CD4-positive, alpha-beta T cell treated with Interleukin-15 for 1 hour (primary cell): Measurements from ENCODE around the gene PANX2.
"Not testable (repeated sequence)": the region's sequence is repeated elsewhere in the genome, so short reads cannot be mapped to it uniquely, and the experiment has no call there.

Source experiments
- DNase-seq: peaks from one replicate; pipeline ENCODE4 v3.0.0-alpha.2; 2020

Gene PANX2

DNA sequence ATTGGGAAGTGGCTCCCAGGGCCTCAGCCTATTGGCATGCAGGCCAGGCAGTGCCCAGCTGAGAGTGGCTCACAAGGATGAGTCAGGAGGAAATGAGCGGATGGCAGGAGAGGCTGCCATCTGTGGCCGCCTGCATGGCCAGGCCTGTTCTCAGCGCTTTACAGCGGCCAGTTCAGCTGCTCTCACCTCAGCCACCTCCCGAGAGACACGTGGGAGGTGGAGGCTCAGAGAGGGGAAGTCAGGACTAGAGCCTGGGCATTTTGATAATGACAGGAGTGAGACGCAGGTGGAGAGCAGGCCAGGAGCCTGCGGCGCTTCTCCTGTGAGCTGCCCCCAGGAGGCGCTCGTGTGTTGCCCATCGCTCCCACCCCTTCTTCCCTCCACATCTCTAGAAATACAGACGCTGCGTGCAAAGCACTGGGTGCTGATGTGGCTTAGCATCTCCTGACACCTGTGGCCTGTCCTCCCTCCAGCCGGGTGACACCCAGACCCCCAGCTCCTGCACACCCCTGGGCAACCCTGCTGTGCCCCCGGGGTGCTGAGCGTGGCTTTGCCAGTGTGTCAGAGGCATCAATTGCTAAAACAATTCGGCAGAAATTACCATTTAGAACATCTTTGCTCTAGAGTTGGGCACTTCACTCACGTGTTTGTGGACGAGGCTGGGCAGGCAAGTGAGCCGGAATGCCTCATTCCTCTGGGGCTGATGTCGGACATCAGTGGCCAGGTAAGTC is 21.4 kb upstream of the PANX2 start:
- peak; percentile 81 for DNase-seq

DNA sequence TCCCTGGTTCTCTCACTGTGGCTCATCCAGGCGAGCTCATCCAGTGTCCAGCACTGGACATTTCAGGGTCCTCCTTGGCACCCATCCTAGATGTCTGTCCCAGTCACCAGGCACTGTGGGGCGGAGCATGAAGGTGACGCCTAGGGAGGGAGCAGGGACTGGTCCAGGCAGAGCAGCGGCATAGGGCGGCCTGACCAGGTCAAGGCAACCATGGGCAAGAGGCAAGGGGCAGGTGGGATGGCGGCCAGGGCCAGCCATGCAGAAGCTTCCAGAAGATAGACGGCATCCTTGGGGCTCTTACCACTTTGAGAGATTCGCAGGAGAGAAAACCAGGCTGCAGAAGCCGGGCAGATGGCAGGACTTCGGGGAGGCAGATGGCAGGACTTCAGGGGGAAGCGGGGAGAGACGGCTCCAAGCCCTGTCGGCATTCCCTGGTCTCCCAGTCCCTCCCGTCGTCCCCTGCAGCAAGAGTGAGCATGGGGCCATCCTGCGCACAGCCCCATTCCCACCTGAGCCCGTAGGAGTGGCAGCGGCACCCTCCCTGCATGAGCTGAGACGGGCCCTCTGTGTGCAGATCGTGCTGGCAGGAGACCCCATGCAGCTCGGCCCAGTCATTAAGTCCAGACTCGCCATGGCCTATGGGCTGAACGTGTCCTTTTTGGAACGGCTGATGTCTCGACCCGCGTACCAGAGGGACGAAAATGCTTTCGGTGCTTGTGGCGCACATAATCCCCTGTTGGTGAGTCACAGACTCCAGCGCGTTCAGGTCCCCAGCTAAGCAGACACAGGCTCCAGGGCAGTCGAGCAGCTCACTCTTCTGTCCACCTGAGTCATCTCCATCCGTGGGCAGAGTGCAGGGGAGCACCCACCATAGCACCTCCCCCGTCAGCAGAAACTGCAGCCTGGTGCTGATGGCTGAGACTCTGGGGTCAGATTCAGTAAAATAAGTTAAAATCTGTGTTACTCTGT is 20.1 kb upstream of the PANX2 start:
- DNase-seq, result no peak

DNA sequence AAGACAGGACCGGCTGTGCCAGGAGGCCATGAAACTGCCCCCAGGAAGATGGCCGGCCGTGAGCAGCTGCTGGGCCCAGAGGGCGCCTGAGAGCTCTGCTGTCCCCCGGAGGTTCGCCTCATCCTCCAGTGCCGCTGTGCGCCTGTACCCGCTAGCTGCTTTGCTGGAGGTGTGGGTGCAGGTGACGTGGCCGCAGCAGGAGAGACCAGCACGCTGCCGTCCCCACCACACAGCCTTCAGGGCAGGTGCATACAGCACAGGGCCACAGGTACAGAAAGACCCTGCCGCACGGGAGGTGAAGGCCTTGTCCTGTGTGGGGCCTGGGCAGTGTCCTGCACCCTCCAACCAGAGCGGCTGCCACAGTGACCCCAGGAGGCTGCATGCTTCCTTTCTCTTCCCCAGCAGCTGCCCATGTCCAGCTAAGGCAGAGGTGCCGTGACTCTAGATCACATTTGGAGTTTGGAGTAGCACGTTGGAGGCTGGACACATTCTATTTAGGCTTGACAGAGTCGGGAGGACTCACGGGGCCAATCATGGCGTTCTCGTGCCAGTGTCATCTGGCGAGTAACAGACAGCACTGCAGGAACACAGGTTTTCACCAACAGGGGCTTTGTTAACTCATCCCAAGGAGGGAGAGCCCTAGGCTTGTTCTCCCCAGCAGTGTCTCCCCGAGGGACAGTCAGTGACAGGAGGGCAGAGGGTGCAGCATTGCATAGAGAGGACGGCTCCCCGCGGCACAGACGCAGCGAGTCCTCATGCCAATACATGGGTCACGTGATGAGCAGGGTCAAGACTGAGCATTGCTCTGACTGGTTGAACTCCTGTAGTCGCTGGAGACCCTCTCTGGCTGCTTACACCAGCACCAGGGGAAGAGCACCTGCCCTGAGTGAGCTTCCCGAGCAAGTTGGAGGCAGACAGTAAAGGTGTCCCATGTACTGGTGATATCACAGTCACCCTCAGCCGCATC is 18.7 kb upstream of the PANX2 start:
- DNase-seq, result no peak

DNA sequence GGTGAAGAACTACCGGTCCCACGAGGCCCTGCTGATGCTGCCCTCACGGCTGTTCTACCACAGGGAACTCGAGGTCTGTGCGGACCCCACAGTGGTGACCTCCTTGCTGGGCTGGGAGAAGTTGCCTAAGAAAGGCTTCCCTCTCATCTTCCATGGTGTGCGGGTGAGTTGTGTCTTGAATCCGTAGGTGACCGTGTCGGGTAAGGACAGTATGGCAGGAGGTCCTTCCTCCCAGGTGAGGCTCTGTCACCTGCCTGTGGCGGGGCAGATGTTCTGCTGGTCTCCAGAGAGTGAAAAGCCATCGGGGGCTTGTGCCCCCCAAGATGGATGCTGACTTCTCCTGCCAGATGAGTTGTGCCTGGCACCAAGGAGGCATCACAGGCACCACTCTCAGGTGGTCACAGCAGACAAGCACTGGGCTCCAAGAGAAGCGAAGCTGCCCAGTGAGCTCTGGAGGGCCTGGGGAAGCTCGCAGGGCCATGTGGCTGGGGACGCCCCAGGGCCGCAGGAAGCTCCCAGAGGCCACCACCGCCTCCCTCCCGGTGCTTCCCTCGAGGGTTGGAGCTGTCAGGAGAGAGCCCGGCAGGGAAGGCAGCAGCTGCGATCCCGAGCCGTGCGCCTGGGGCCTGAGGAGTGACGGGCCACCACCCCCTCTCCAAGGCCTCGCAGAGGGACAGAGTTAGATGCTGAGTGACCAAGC is 17.3 kb upstream of the PANX2 start:
- no peak for DNase-seq

DNA sequence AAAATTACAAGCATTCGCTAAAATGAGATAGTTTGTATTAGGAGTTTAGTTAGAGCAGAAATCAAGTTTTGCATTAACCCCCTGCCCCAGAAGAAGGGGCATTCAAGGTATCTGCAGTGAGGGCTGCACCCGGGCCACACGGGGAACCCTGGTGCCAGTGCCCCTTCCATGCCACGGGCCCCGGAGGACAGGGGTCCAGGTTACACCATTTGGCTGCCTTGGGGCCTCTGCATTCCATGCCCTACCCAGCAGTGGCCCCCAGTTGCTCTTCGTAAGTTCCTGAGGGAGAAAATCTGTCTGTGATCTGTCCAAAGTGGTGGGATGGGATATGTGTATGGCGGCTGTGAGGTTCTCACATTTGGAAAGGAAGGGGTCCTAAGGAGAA is 16.8 kb upstream of the PANX2 start:
- DNase-seq, result no peak

DNA sequence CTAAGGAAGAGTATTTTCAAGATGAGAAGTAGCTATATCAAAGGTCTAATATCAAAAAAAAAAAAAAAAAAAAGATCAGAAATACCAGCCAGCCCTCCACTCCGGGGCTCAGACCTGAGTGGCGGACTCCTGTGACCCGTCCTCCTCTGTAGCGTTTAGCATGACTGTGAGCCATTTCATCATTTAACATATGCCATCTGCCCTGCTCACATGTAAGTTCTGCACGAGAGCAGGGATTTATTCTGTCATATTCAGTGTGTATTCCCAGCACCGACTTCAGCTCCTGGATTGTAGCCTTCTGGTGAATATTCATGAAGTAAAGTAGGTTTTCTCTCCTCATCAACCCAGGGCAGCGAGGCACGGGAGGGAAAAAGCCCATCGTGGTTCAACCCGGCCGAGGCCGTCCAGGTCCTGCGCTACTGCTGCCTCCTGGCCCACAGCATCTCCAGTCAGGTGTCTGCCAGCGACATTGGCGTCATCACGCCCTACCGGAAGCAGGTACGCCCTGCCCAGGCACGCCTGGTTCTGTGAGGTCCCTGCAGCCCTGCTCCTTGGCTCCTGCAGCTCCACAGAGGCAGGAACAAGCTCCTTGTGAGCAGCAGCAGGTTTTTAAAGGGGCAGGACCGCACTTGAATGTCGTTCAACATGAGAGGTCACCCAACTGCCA is 12.7 kb upstream of the PANX2 start:
- no peak for DNase-seq

DNA sequence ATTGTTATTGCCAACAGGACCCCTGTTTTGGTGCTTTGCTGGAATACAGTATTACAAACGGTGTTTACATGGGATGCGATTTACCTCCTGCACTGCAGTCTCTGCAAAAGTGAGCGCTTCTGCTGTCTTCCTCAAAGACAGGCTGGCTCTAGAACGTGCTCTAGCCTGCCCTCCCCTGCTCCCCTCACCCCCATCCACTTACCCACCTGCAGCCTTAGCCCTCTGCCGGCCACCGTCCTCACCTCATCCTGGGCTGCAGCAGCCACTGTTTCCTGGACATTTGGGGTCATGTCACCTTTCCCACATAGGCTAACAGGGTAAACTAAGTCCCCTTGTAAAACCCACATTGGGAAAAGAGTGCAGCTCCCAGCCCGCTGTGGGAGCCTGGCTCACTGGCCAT is 9.6 kb upstream of the PANX2 start:
- no peak for DNase-seq

DNA sequence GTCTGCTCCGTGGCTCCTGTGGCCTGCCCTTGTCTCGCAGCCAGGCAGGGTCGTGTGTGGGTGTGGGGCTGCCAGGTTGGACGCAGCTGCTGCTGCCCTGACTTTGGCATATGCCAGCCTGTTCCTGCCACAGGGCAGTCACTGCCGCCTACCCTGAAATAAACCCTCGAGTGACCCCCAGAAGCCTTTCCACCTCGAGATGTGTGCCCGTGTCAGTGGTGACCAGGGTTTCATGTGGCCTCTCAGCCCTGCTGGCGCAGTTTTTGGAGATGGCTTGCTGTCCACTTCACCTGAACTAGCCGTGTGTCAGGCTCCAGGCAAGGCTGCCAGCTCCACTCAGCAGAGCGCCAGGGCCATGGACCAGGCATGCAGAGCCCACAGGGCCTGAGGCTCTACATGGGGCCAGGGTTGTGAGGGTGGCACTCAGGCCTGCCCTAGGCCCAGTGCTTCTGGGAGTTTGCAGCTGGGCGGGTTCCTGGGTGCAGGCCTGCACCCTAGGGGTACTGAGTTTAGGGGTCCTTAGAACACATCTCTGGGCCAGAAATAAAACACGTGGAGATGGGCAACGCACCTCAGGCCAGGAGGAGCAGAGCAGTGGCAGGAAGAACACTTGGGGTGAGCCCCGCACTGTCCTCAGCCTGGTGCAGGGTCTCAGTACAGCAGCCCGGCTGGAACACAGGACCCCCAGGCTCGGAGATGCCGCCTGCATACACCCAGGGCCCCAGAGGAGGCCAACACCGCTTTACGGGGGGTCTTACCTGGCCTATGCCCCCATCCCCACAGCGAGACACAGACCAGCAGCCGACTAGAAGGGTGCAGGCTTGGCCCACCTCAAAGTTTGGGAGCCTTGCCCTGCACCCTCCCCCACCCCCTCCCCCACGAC is 8.8 kb upstream of the PANX2 start:
- no peak for DNase-seq

DNA sequence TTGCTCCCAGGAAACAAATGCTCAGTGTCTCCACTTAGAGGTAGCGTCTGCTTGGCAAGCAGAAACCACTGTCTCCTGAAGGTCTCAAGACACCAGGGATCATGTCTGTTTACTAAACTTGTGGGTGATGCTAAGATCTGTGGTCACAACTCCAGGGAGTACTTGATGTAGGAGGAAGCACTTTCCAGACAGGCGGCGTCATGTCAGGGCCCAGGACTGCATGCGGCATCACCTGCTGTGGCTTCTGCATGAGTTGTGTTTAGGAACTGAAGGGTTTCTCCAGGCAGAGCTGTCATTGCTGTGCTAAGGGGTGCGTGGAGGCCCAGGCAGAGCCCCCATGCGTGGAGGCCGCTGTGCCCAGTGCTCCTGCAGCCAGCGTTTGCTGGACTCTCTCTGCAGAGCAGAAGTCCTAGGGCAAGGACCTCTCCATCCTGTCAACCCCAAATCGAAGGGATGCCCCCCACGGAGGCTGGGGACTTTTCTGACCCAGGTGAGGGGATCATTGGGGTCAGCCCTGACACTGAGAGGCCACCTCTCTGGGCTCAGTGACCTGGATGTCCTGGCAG is 8.1 kb upstream of the PANX2 start:
- no peak for DNase-seq

DNA sequence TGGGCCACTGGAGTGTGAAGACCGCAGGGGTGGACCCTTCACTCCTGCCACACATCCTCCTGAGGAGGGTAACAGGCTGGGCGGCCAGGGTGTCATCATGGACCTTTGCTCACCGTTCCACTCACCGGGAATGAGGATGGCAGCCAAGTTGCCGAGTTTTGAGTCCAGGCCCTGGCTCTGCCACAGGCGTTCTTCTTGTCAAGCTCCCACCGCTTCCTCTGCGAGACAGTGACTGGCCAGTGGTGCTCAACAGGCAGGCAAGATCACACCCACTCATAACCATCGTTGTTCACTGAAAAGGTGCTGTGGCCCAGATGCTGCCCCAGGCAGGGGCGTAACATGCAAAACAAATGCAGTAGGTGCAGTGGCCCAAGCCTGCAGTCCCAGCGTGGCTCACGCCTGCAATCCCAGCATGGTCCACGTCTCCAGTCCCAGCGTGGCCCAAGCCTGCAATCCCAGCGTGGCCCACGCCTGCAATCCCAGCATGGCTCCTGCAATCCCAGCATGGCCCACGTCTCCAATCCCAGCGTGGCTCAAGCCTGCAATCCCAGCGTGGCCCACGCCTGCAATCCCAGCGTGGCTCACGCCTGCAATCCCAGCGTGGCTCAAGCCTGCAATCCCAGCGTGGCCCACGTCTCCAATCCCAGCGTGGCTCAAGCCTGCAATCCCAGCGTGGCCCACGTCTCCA is 5.0 kb upstream of the PANX2 start:
- DNase-seq, result no peak

DNA sequence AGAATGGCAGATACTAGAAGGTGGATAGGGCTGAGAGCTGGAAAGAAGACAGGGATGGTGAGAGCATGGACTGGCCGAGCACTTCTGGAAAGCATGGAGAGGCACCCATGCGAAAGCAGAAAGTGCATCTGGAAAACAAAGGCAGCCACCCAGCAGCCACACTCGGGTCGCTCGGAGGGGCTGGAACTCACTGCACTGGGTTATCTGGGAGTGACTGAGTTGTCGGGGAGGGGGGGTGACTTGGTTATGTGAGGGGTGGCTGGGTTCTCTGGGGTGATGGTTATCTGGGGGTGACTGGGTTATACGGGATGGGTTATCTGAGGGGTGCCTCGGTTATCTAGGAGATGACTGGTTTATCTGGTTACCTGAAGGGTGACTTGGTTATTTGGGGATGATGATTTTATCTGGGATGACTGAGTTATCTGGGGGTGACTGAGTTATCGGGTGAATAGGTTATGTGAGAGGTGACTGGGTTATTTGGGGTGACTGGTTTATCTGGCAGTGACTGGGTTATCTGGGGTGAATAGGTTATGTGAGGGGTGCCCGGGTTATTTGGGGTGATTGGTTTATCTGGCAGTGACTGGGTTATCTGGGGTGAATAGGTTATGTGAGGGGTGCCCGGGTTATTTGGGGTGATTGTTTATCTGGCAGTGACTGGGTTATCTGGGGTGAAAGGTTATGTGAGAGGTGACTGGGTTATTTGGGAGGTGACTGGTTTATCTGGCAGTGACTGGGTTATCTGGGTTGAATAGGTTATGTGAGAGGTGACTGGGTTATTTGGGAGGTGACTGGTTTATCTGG is 2.6 kb upstream of the PANX2 start:
- DNase-seq, result no peak

DNA sequence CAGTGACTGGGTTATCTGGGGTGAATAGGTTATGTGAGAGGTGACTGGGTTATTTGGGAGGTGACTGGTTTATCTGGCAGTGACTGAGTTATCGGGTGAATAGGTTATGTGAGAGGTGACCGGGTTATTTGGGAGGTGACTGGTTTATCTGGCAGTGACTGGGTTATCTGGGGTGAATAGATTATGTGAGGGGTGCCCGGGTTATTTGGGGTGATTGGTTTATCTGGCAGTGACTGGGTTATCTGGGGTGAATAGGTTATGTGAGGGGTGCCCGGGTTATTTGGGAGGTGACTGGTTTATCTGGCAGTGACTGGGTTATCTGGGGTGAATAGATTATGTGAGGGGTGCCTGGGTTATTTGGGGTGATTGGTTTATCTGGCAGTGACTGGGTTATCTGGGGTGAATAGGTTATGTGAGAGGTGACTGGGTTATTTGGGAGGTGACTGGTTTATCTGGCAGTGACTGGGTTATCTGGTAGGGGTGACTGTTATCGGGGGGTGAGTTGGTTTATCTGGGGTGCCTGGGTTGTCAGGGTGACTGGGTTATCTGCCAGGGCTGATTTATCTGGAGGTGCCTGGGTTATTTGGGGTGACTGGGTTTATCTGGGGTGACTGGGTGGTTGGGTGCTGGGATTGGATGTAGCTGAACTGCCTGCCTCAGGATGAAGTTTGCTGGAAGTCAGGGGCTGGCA is 1.9 kb upstream of the PANX2 start:
- not testable (repeated sequence) for DNase-seq

DNA sequence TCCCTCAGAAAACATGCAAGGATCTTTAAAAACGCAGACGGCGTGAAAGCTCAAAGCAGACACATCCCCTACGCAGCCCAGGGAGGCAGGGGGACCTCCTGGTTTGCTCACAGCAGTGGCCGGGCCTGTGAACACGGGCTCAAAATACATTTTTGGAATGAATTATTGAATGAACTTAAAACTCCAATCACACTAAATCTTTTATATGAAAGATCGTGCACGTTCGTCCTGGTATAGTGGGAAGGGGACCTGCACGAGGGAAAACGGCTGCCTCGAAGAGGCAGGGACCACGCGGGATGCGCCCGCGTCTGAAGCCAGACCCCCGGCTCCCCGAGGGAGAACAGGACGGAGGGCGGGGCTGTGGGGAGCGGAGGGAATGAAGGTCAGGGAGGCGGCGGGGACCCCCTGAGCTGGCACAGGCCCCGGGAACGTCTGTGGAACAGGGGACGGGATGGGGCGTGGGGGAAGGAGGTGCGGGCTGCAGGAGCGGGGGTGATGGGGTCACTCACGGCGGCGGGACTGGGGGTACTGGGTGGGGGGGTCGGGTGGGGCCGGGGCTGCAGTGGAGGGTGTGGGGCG is 1.3 kb upstream of the PANX2 start:
- DNase-seq, result no peak

DNA sequence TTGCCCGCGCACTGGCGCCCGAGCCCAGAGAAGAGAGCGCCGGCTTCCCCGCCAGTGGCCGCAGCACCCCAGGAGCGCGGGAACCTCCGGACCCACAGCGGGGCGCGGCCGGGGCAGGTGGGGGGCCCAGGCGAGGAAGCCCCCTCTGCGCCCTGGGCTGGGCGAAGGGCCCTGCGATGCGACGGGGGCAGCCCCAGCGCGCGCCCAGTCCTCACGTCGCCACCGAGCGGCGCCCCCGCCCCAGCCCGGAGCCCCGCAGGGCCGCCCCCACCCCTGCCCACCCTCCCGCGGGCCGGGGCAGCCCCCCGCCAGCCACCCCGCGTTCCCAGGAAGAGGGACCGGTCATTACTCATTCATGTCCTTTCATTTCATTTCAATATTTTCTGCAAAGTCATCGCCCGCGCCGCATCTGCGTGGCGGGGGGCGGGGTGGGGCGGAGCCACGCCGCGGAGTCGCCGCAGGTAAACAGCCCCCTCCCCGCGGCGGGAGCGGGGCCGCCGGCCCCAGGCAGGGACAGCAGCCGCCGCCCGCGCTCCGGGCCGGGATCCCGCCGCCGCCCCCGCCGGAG is 673 bp upstream of the PANX2 start:
- peak; percentile 39 for DNase-seq

DNA sequence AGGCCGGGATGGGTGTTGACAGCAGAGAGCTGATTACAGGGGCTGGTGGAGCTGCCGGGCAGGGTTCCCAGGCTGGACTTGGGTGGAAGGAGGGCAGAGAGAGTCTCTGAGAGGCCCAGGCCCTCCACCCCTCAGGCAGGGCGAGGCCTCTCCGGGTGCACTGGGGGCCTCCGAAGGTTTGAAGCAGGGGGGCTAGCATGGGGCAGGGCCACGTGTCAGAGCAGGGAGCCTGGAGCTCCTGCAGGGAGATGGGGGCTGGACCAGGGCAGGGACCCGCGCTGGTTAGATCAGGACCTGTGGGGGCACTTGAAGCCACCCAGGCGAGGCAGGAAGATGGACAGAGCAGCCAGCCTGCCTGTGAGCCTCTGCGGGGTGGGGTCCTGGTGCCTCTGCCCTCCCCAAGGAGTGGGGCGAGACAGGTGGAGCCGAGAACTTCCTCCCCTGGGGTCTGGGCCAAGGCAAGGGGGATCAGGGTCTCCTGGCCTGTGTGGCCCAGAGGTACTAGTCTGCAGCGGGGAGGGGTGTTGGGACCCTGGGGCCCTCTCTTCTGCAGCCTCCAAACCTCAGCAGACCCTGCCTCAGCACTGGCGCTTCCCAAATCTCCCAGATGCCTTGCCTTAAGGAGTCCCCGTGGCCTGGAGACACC is 911 bp downstream of the PANX2 start:
- no peak for DNase-seq

DNA sequence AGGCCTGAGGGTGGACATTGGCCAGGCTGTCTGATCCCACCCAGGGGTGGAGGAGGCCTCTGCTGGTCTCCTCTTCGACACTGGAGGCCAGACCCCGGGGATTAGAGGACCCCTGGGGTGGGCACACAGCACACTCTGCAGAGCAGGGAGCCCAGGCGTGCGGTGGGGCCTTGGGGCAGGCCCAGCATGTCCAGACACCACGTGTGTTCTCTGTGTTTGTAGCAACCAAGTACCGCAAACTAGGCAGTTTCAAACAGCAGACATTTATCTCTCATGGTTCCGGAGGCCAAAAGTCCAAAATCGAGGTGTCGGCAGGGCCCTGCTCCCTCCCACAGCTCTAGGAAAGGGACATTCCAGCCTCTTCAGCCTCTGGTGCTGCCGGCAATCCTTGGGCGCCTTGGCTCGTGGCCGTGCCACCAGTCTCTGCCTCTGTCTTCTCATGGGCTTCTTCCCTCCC is 1.5 kb downstream of the PANX2 start:
- no peak for DNase-seq
